HepG2 (cell line): Measurements from ENCODE around the gene LDLRAD4. TPM values are rescaled to one million over a fixed set of nuclear protein-coding genes. Genes with fewer than 3 reads are reported as not detected.

Source experiments
- ATAC-seq: fragments of 200-7000 bp; cut with Tn5 transposase; 3 replicates; pipeline ENCODE4 v1.9.1; 2020; ENCODE audit warnings: mild to moderate bottlenecking, moderate library complexity
- BruUV-seq: library from RNA; stranded (reverse); fragments of 400-500 nt; replicated peaks from 2 replicates; lab custom pipeline; 2021; lab: Mats Ljungman, UMichigan
- CTCF ChIA-PET: fragments of 300-600 bp; formaldehyde crosslinking; extraction: SDS; loops from one replicate; lab custom pipeline; 2021; ENCODE audit warnings: low total read pairs, inconsistent platforms, low intra/inter-chr PET ratio; lab: Yijun Ruan, JAX
- POLR2A ChIA-PET: fragments of 350-600 bp; sonication (Branson Sonifier 250); formaldehyde crosslinking; loops from one replicate; lab custom pipeline; 2020; ENCODE audit warnings: antibody characterized with exemption, inconsistent platforms; lab: Yijun Ruan, JAX
- DNase-seq: peaks from one replicate; pipeline ENCODE4 v3.0.0-alpha.2; 2015; ENCODE audit warnings: low spot score
- FAIRE-seq: peaks from 3 replicates; lab custom pipeline; 2011; peaks lifted over from hg19 to GRCh38; lab: Jason Lieb, UNC
- H2AFZ ChIP-seq: one replicate; pipeline ENCODE4 v1.6.1; 2011; ENCODE audit warnings: low read length, inconsistent platforms
- H3K27ac ChIP-seq: fragments of 300-600 bp; 3 replicates; pipeline ENCODE4 v1.8.0; 2011; ENCODE audit warnings: mixed run types, mild to moderate bottlenecking, mixed read lengths, low read length, inconsistent platforms; ENCODE audit not compliant: insufficient read depth; ENCODE audit errors: extremely low read length
- H3K27me3 ChIP-seq, 2 experiments: fragments of 200-600 bp in 1 of 2; 2 replicates in 1 of 2; 3 replicates in 1 of 2; pipeline versions ENCODE4 v1.6.0 to v1.8.0; 2011; ENCODE audit warnings: low read length in 2 of 2, mild to moderate bottlenecking in 2 of 2, moderate library complexity in 2 of 2, inconsistent platforms in 1 of 2; ENCODE audit not compliant: insufficient read depth in 2 of 2, control insufficient read depth in 1 of 2
- H3K36me3 ChIP-seq, 2 experiments: fragments of 200-600 bp in 1 of 2; replicated peaks in 1 of 2; 2 replicates in 1 of 2; 3 replicates in 1 of 2; pipeline versions ENCODE4 v1.5.1 to v1.8.0; 2011; ENCODE audit warnings: low read length in 2 of 2, inconsistent platforms in 1 of 2; ENCODE audit not compliant: insufficient read depth in 2 of 2, control insufficient read depth in 1 of 2
- H3K4me1 ChIP-seq: 2 replicates; pipeline ENCODE4 v1.5.1; 2012; ENCODE audit warnings: low read length, inconsistent platforms; ENCODE audit not compliant: insufficient read depth
- H3K4me2 ChIP-seq: 2 replicates; pipeline ENCODE4 v1.6.0; 2011; ENCODE audit warnings: low read depth, low read length, inconsistent platforms
- H3K4me3 ChIP-seq, 3 experiments: fragments of 200-600 bp in 1 of 3; sonication (generic), shearing (Covaris generic) in 1 of 3; replicated peaks in 1 of 3; 2 replicates each; pipeline ENCODE4 v1.5.1; 2011 to 2016; ENCODE audit warnings: low read length in 3 of 3, inconsistent platforms in 2 of 3, low read depth in 2 of 3, mild to moderate bottlenecking in 2 of 3, control low read depth in 1 of 3, mixed read lengths in 1 of 3; ENCODE audit not compliant: insufficient read depth in 1 of 3
- H3K79me2 ChIP-seq: one replicate; pipeline ENCODE4 v1.6.1; 2011; ENCODE audit warnings: low read length, inconsistent platforms; ENCODE audit not compliant: insufficient read depth
- H3K9ac ChIP-seq: 2 replicates; pipeline ENCODE4 v1.6.0; 2011; ENCODE audit warnings: mild to moderate bottlenecking, low read depth, low read length, inconsistent platforms; ENCODE audit not compliant: insufficient read depth
- H3K9me3 ChIP-seq: 2 replicates; pipeline ENCODE4 v1.5.1; 2012; ENCODE audit warnings: mild to moderate bottlenecking, low read length
- H4K20me1 ChIP-seq: 2 replicates; pipeline ENCODE4 v1.6.0; 2011; ENCODE audit warnings: inconsistent platforms, mild to moderate bottlenecking, low read length, moderate library complexity; ENCODE audit not compliant: insufficient read depth
- BRCA1 ChIP-seq: sonication (generic); formaldehyde crosslinking; IDR thresholded peaks from 2 replicates; pipeline ENCODE4 v1.4.0; 2020; ENCODE audit warnings: missing genetic modification reagents
- DMAP1 ChIP-seq: IDR thresholded peaks from 2 replicates; pipeline ENCODE4 v1.6.1; 2016
- MBNL3 ChIP-seq: fragments of 250-450 bp; sonication (Bioruptor Pico); conservative IDR thresholded peaks from 2 replicates; pipeline ENCODE4 v1.8.0; 2022; ENCODE audit warnings: mild to moderate bottlenecking, inconsistent platforms
- PAWR ChIP-seq: sonication (generic); formaldehyde crosslinking; IDR thresholded peaks from 2 replicates; pipeline ENCODE4 v1.4.0; 2020; ENCODE audit warnings: missing genetic modification reagents, mild to moderate bottlenecking, borderline replicate concordance
- RFX3 ChIP-seq: IDR thresholded peaks from 2 replicates; pipeline ENCODE4 v1.6.1; 2016; ENCODE audit warnings: missing biosample characterization, missing genetic modification reagents
- TBP ChIP-seq: sonication (generic); formaldehyde crosslinking; IDR thresholded peaks from 2 replicates; pipeline ENCODE4 v1.5.0; 2020; ENCODE audit warnings: missing genetic modification reagents
- ZBTB8A ChIP-seq: sonication (generic); formaldehyde crosslinking; IDR thresholded peaks from 2 replicates; pipeline ENCODE4 v1.4.0; 2020; ENCODE audit warnings: mild to moderate bottlenecking, low read depth, missing genetic modification reagents, borderline replicate concordance
- ZNF530 ChIP-seq: sonication (generic); formaldehyde crosslinking; IDR thresholded peaks from 2 replicates; pipeline ENCODE4 v1.5.0; 2020; ENCODE audit warnings: low read depth, mild to moderate bottlenecking, missing genetic modification reagents
- ZNF788 ChIP-seq: sonication (generic); formaldehyde crosslinking; IDR thresholded peaks from 2 replicates; pipeline ENCODE4 v1.5.0; 2020; ENCODE audit warnings: mild to moderate bottlenecking, missing genetic modification reagents, borderline replicate concordance
- WGBS: methylation state at CpG from one replicate; pipeline ENCODE4 v1.1.6; 2017; ENCODE audit warnings: low lambda C conversion rate; 5-methylcytosine and 5-hydroxymethylcytosine counted together
- in situ Hi-C: cut with HindIII; loops from 2 replicates; pipeline ENCODE4 v1.10.0; 2017; ENCODE audit warnings: low pct_unique_long_range_greater_than_20kb; ENCODE audit not compliant: extremely low pct_ligation_motif_present
- intact Hi-C: fragments of 100-400 bp; cut with micrococcal nuclease; formaldehyde crosslinking; loops from one replicate; pipeline ENCODE4 v1.10.0; 2022; ENCODE audit not compliant: unreplicated experiment
- polyA plus RNA-seq, 8 experiments: library from polyadenylated mRNA; depleted of rRNA in 3 of 8; stranded (reverse) in 7 of 8; unstranded in 1 of 8; fragments of >200 nt; fragmentation: Illumina TruSeq in 4 of 8; extraction: Trizol in 4 of 8; gene quantifications; 2 replicates each; pipeline versions ENCODE4 v1.2.1 to v1.2.3, GENCODE V29; 2011 to 2016; ENCODE audit warnings: low read depth in 4 of 8, missing spikeins in 1 of 8, mixed read lengths in 1 of 8; ENCODE audit not compliant: insufficient read depth in 1 of 8
- total RNA-seq, 5 experiments: library from RNA; depleted of rRNA; stranded (reverse); fragments of >200 nt; fragmentation: Illumina TruSeq; extraction: Trizol; gene quantifications; 2 replicates each; pipeline ENCODE4 v1.2.3, GENCODE V29; 2016; ENCODE audit warnings: low read depth in 1 of 5

LDLRAD4 gene
- total and polyA plus RNA-seq, 2 of the 13 experiments (the other 11 are each of a cell fraction or from before 2014, with no cell fraction given), result 13.6 to 20.9 TPM

- Histone ChIP-seq H3K4me3 (no peak overlapping the region), H2AFZ (no peak overlapping the region), H3K27me3 (no peaks in the 10 kb centered on the region; a peak in 1 of 5 replicates), H3K36me3 (no peaks in the 10 kb centered on the region), H3K4me2 (no peak overlapping the region), H3K9ac (no peak overlapping the region), H3K79me2 (no peaks in the 10 kb centered on the region), H4K20me1 (no peaks in the 10 kb centered on the region), H3K4me1 (no peaks in the 10 kb centered on the region), H3K27ac (no peak overlapping the region), H3K9me3 (no peaks in the 10 kb centered on the region)
- no peak for FAIRE-seq
- in situ Hi-C loops (loop anchor here (25.0 kb wide), 2 partner anchors 427 to 627 kb away; partner anchors contain the start of gene LDLRAD4), intact Hi-C loops (no loop called here)
- DNase-seq, result no peak
- CTCF ChIA-PET, result no interaction called here
- ATAC-seq, result no peak
- no TSS peak for BruUV-seq
- TF ChIP-seq TBP (CRISPR knock-in tag), result no peak
- no peak for TF ChIP-seq RFX3
- no peak for TF ChIP-seq ZBTB8A (CRISPR knock-in tag)
- TF ChIP-seq DMAP1 (CRISPR knock-in tag), result no peak
- TF ChIP-seq BRCA1 (CRISPR knock-in tag), result no peak
- TF ChIP-seq PAWR, result no peak
- TF ChIP-seq MBNL3, result no peak
- TF ChIP-seq ZNF530 (CRISPR knock-in tag), result no peak
- no peak for TF ChIP-seq ZNF788 (CRISPR knock-in tag)
- POLR2A ChIA-PET, result no interaction called here
- WGBS, result 93% methylated on average over 8 of the region's 10 CpGs
These were observed 420.4 kb downstream of the LDLRAD4 start for GRCh38 chr18:13638719-13639595.
